K562 (cell line): ENCODE data around the gene CLCF1. TPM values are rescaled to one million over a fixed set of nuclear protein-coding genes. Genes with fewer than 3 reads are reported as not detected.

Experiments
- ATAC-seq: fragments of 200-7000 bp; cut with Tn5 transposase; 3 replicates; pipeline ENCODE4 v1.9.1; 2020; ENCODE audit warnings: moderate library complexity
- BruUV-seq: library from RNA; stranded (reverse); fragments of 400-500 nt; replicated peaks from 2 replicates; lab custom pipeline; 2021; lab: Mats Ljungman, UMichigan
- CTCF ChIA-PET: fragments of 300-600 bp; formaldehyde crosslinking; extraction: SDS; loops from one replicate; lab custom pipeline; 2021; ENCODE audit warnings: low intra/inter-chr PET ratio; lab: Yijun Ruan, JAX
- POLR2A ChIA-PET: fragments of 300-600, 350-650 bp; sonication (Branson Sonifier 250); formaldehyde crosslinking; extraction: SDS; loops from one replicate; lab custom pipeline; 2021; ENCODE audit warnings: antibody characterized with exemption, inconsistent platforms; lab: Yijun Ruan, JAX
- DNase-seq, 4 experiments: peaks; one replicate each; pipeline versions ENCODE4 v3.0.0 to v3.0.0-alpha.2; 2011 to 2018; ENCODE audit warnings: low spot score in 3 of 4, mixed read lengths in 3 of 4; ENCODE audit errors: extremely low read depth in 1 of 4
- FAIRE-seq: peaks from 2 replicates; lab custom pipeline; 2011; peaks lifted over from hg19 to GRCh38; lab: Jason Lieb, UNC
- H2AFZ ChIP-seq: 2 replicates; pipeline ENCODE4 v1.6.0; 2011; ENCODE audit warnings: low read depth, low read length, control low read depth, inconsistent platforms
- H3K27ac ChIP-seq: fragments of 200-600 bp; 3 replicates; pipeline ENCODE4 v1.8.0; 2011; ENCODE audit warnings: low read depth, mild to moderate bottlenecking, control low read depth, inconsistent platforms, low read length, moderate library complexity, mixed read lengths; ENCODE audit errors: extremely low read depth
- H3K27me3 ChIP-seq, 2 experiments: fragments of 300-600 bp in 1 of 2; 2 replicates in 1 of 2; 3 replicates in 1 of 2; pipeline versions ENCODE4 v1.6.0 to v1.8.0; 2011; ENCODE audit warnings: inconsistent platforms in 2 of 2, low read length in 2 of 2, mild to moderate bottlenecking in 1 of 2, mixed read lengths in 1 of 2, moderate library complexity in 1 of 2; ENCODE audit not compliant: control insufficient read depth in 2 of 2, insufficient read depth in 2 of 2
- H3K36me3 ChIP-seq: fragments of 300-600 bp; 3 replicates; pipeline ENCODE4 v1.8.0; 2011; ENCODE audit warnings: mild to moderate bottlenecking, low read length, inconsistent platforms; ENCODE audit not compliant: control insufficient read depth, insufficient read depth
- H3K4me1 ChIP-seq, 2 experiments: fragments of 200-600 bp in 1 of 2; replicated peaks in 1 of 2; 2 replicates in 1 of 2; 3 replicates in 1 of 2; pipeline versions ENCODE4 v1.5.1 to v1.8.0; 2011; ENCODE audit warnings: inconsistent platforms in 2 of 2, low read length in 2 of 2, mild to moderate bottlenecking in 1 of 2, mixed read lengths in 1 of 2, moderate library complexity in 1 of 2; ENCODE audit not compliant: control insufficient read depth in 2 of 2, insufficient read depth in 2 of 2
- H3K4me2 ChIP-seq: 2 replicates; pipeline ENCODE4 v1.6.1; 2011; ENCODE audit warnings: low read length, control low read depth, inconsistent platforms, mixed read lengths; ENCODE audit not compliant: insufficient read depth
- H3K4me3 ChIP-seq: fragments of 200-600 bp; sonication (generic), shearing (Covaris generic); 2 replicates; pipeline ENCODE4 v1.5.1; 2016; ENCODE audit warnings: control low read depth, inconsistent platforms
- H3K79me2 ChIP-seq: fragments of 200-600 bp; 3 replicates; pipeline ENCODE4 v1.8.0; 2011; ENCODE audit warnings: low read length, inconsistent platforms; ENCODE audit not compliant: control insufficient read depth, insufficient read depth
- H3K9ac ChIP-seq, 2 experiments: 2 replicates each; pipeline versions ENCODE4 v1.6.0 to v1.6.1; 2011; ENCODE audit warnings: low read depth in 2 of 2, low read length in 2 of 2, control low read depth in 1 of 2, inconsistent platforms in 1 of 2, mild to moderate bottlenecking in 1 of 2, mixed read lengths in 1 of 2; ENCODE audit not compliant: insufficient read depth in 1 of 2
- H3K9me1 ChIP-seq: one replicate; pipeline ENCODE4 v1.6.0; 2011; ENCODE audit warnings: inconsistent platforms, mild to moderate bottlenecking, low read length, moderate library complexity; ENCODE audit not compliant: control insufficient read depth, insufficient read depth
- H3K9me3 ChIP-seq: replicated peaks from 2 replicates; pipeline ENCODE4 v1.5.1; 2011; ENCODE audit warnings: low read depth, low read length, inconsistent platforms; ENCODE audit not compliant: control insufficient read depth, insufficient read depth
- H4K20me1 ChIP-seq: replicated peaks from 2 replicates; pipeline ENCODE4 v1.6.1; 2011; ENCODE audit warnings: low read length, inconsistent platforms, mixed read lengths; ENCODE audit not compliant: control insufficient read depth, insufficient read depth
- CTBP1 ChIP-seq: fragments of 450-650 bp; IDR thresholded peaks from 2 replicates; pipeline ENCODE4 v1.6.1; 2016; ENCODE audit warnings: borderline replicate concordance
- WGBS: fragments of 100-300 bp; shearing (Covaris generic); methylation state at CpG from one replicate; pipeline ENCODE4 v1.1.6; 2016; ENCODE audit warnings: low coverage, mixed read lengths; ENCODE audit not compliant: insufficient coverage; ENCODE audit errors: missing lambda C conversion rate; 5-methylcytosine and 5-hydroxymethylcytosine counted together
- in situ Hi-C: fragments of 300-500 bp; cut with MboI; formaldehyde crosslinking; loops from 4 replicates; pipeline ENCODE4 v1.15.0; 2018; ENCODE audit warnings: inconsistent platforms, mixed read lengths
- intact Hi-C: fragments of 100-400 bp; cut with micrococcal nuclease; formaldehyde crosslinking; loops from 2 replicates; pipeline ENCODE4 v1.14.2; 2022
- polyA plus RNA-seq, 8 experiments: library from polyadenylated mRNA; depleted of rRNA in 4 of 8; stranded (reverse) in 5 of 8; unstranded in 3 of 8; fragments of >200 nt; fragmentation: Nextera tagmentation in 2 of 8; fragmentation: Illumina TruSeq in 1 of 8; extraction: Ambion mirVana in 2 of 8; extraction: Trizol in 1 of 8; gene quantifications; 2 replicates each; pipeline versions ENCODE4 v1.2.1 to v1.2.3, GENCODE V29; 2011 to 2014; ENCODE audit warnings: inconsistent platforms in 1 of 8, missing spikeins in 1 of 8
- small RNA-seq: library from RNA; depleted of rRNA; stranded (forward); fragments of <200 nt; gene quantifications from one replicate; pipeline ENCODE3, GENCODE V24; 2014
- total RNA-seq, 7 experiments: library from RNA; depleted of rRNA in 6 of 7; stranded (reverse); fragments of >200 nt in 6 of 7; fragmentation: Illumina TruSeq in 2 of 7; extraction: Trizol in 2 of 7; gene quantifications; 2 replicates each; pipeline versions ENCODE4 v1.2.1 to v1.2.3, GENCODE V29; 2011 to 2021; ENCODE audit warnings: low replicate concordance in 1 of 7

CLCF1 gene
- total and polyA plus RNA-seq, 9 of the 15 experiments (the other 6 are each of a cell fraction or from before 2014, with no cell fraction given) = 0.49 to 5.8 (median 3.0) TPM

- no peak overlapping the region for H3K27ac ChIP-seq
- BruUV-seq = no TSS peak
- intact Hi-C loops = no loop called here
- H2AFZ ChIP-seq = no peak overlapping the region
- H3K4me2 ChIP-seq = no peak overlapping the region
- no peaks in the 10 kb centered on the region for H4K20me1 ChIP-seq
- H3K4me1 ChIP-seq = peaks cover 44 to 62% of the 10 kb centered on the region in 2 experiments
- no peaks in the 10 kb centered on the region for H3K27me3 ChIP-seq
- H3K9ac ChIP-seq = peak overlapping the region in 1 of 2 experiments; percentile 47; a peak in 2 of 4 replicates
- no peak for FAIRE-seq
- no peak for TF ChIP-seq CTBP1
- no peak for ATAC-seq
- CTCF ChIA-PET = no interaction called here
- DNase-seq = peak in 2 of 4 experiments; percentile 2 to 3
- no peaks in the 10 kb centered on the region for H3K36me3 ChIP-seq
- POLR2A ChIA-PET = interaction anchor here (0.6 to 3.5 kb wide), 7 partner anchors 8 to 431 kb away, joined by 3 to 10 read pairs (median 4); no protein-coding TSS in a partner anchor
- H3K79me2 ChIP-seq = peaks cover 6% of the 10 kb centered on the region; the same call in 1 of the 3 replicates
- no peaks in the 10 kb centered on the region for H3K9me3 ChIP-seq
- no peaks in the 10 kb centered on the region for H3K9me1 ChIP-seq
- H3K4me3 ChIP-seq = no peak overlapping the region
- 95% methylated on average over 2 of the region's 2 CpGs for WGBS
- in situ Hi-C loops = loop anchor here (5.0 kb wide), 1 partner anchor 37 kb away; no protein-coding TSS in a partner anchor
Measured at GRCh38 chr11:67314218-67314617, 59.2 kb downstream of the CLCF1 start.

Small RNAs within 50 kb of the gene (small RNA-seq; reads per million reads assigned to genes)
- gene RN7SKP239 (not detected), gene RNU6-1238P (not detected)

Other genes starting within 250 kb of the CLCF1 start
Only the 7 nearest of the 20 such genes appear.
- 53.6 and 56.2 TPM in 2 replicates for gene POLD4, start 20.1 kb downstream of the CLCF1 start, total RNA-seq (2014; rRNA removed)
- 8.3 and 9.9 TPM in 2 replicates for gene POLD4, start 20.1 kb downstream of the CLCF1 start, total RNA-seq (2014; rRNA removed; fragmentation: Illumina TruSeq; extraction: Trizol)
- gene POLD4, start 20.1 kb downstream of the CLCF1 start, total RNA-seq (2015; rRNA removed; fragmentation: Illumina TruSeq; extraction: Trizol) = 18.3 and 18.7 TPM in 2 replicates
- 32.7 and 42.1 TPM in 2 replicates for gene POLD4, start 20.1 kb downstream of the CLCF1 start, total RNA-seq (2021)
- gene POLD4, start 20.1 kb downstream of the CLCF1 start, polyA plus RNA-seq (2011; rRNA removed) = 39.4 and 42.2 TPM in 2 replicates
- gene POLD4, start 20.1 kb downstream of the CLCF1 start, polyA plus RNA-seq (2014; fragmentation: Illumina TruSeq; extraction: Trizol) = 10.6 and 25.7 TPM in 2 replicates
- 1 to 10 TPM; 5.8 to 6.1 TPM for gene POLD4, start 20.1 kb downstream of the CLCF1 start, polyA plus RNA-seq (2014; fragmentation: Nextera tagmentation; extraction: Ambion mirVana)
- 64.5 and 69.7 TPM in 2 replicates for gene POLD4, start 20.1 kb downstream of the CLCF1 start, polyA plus RNA-seq (2014; rRNA removed)
- gene RAD9A, start 18.4 kb upstream of the CLCF1 start, total RNA-seq (2014; rRNA removed) = 17.1 and 25.1 TPM in 2 replicates
- 5.7 and 6.7 TPM in 2 replicates for gene RAD9A, start 18.4 kb upstream of the CLCF1 start, total RNA-seq (2014; rRNA removed; fragmentation: Illumina TruSeq; extraction: Trizol)
- 15.3 and 16.1 TPM in 2 replicates for gene RAD9A, start 18.4 kb upstream of the CLCF1 start, total RNA-seq (2015; rRNA removed; fragmentation: Illumina TruSeq; extraction: Trizol)
- 33.3 and 41.2 TPM in 2 replicates for gene RAD9A, start 18.4 kb upstream of the CLCF1 start, total RNA-seq (2021)
- 16.0 and 30.7 TPM in 2 replicates for gene RAD9A, start 18.4 kb upstream of the CLCF1 start, polyA plus RNA-seq (2011; rRNA removed)
- 27.3 and 29.2 TPM in 2 replicates for gene RAD9A, start 18.4 kb upstream of the CLCF1 start, polyA plus RNA-seq (2014; fragmentation: Illumina TruSeq; extraction: Trizol)
- gene RAD9A, start 18.4 kb upstream of the CLCF1 start, polyA plus RNA-seq (2014; fragmentation: Nextera tagmentation; extraction: Ambion mirVana) = 1 to 10 TPM; 1.4 to 1.5 TPM
- 35.9 and 39.7 TPM in 2 replicates for gene RAD9A, start 18.4 kb upstream of the CLCF1 start, polyA plus RNA-seq (2014; rRNA removed)
- 228 and 302 TPM in 2 replicates for gene PPP1CA, start 28.3 kb upstream of the CLCF1 start, total RNA-seq (2014; rRNA removed)
- gene PPP1CA, start 28.3 kb upstream of the CLCF1 start, total RNA-seq (2014; rRNA removed; fragmentation: Illumina TruSeq; extraction: Trizol) = 104 and 122 TPM in 2 replicates
- gene PPP1CA, start 28.3 kb upstream of the CLCF1 start, total RNA-seq (2015; rRNA removed; fragmentation: Illumina TruSeq; extraction: Trizol) = 188 and 200 TPM in 2 replicates
- gene PPP1CA, start 28.3 kb upstream of the CLCF1 start, total RNA-seq (2021) = 235 and 242 TPM in 2 replicates
- 167 and 176 TPM in 2 replicates for gene PPP1CA, start 28.3 kb upstream of the CLCF1 start, polyA plus RNA-seq (2011; rRNA removed)
- 205 and 253 TPM in 2 replicates for gene PPP1CA, start 28.3 kb upstream of the CLCF1 start, polyA plus RNA-seq (2014; fragmentation: Illumina TruSeq; extraction: Trizol)
- 10 to 100 TPM; 18.2 to 51.4 TPM for gene PPP1CA, start 28.3 kb upstream of the CLCF1 start, polyA plus RNA-seq (2014; fragmentation: Nextera tagmentation; extraction: Ambion mirVana)
- gene PPP1CA, start 28.3 kb upstream of the CLCF1 start, polyA plus RNA-seq (2014; rRNA removed) = 191 and 208 TPM in 2 replicates
- gene TBC1D10C, start 30.5 kb upstream of the CLCF1 start, total RNA-seq (2014; rRNA removed) = 0.68 and 1.1 TPM in 2 replicates
- 0.22 and 0.26 TPM in 2 replicates for gene TBC1D10C, start 30.5 kb upstream of the CLCF1 start, total RNA-seq (2014; rRNA removed; fragmentation: Illumina TruSeq; extraction: Trizol)
- gene TBC1D10C, start 30.5 kb upstream of the CLCF1 start, total RNA-seq (2015; rRNA removed; fragmentation: Illumina TruSeq; extraction: Trizol) = 0.90 and 1.1 TPM in 2 replicates
- gene TBC1D10C, start 30.5 kb upstream of the CLCF1 start, total RNA-seq (2021) = 1.2 and 1.5 TPM in 2 replicates
- gene TBC1D10C, start 30.5 kb upstream of the CLCF1 start, polyA plus RNA-seq (2011; rRNA removed) = 0.95 and 1.1 TPM in 2 replicates
- 0.16 and 0.71 TPM in 2 replicates for gene TBC1D10C, start 30.5 kb upstream of the CLCF1 start, polyA plus RNA-seq (2014; fragmentation: Illumina TruSeq; extraction: Trizol)
- gene TBC1D10C, start 30.5 kb upstream of the CLCF1 start, polyA plus RNA-seq (2014; fragmentation: Nextera tagmentation; extraction: Ambion mirVana) = not detected
- 0.93 and 1.7 TPM in 2 replicates for gene TBC1D10C, start 30.5 kb upstream of the CLCF1 start, polyA plus RNA-seq (2014; rRNA removed)
- gene CARNS1, start 42.1 kb upstream of the CLCF1 start, total RNA-seq (2014; rRNA removed) = 0.12 and 0.18 TPM in 2 replicates
- not detected in 2 replicates for gene CARNS1, start 42.1 kb upstream of the CLCF1 start, total RNA-seq (2014; rRNA removed; fragmentation: Illumina TruSeq; extraction: Trizol)
- 0.04 TPM in 1 of 2 replicates, not detected in the other for gene CARNS1, start 42.1 kb upstream of the CLCF1 start, total RNA-seq (2015; rRNA removed; fragmentation: Illumina TruSeq; extraction: Trizol)
- gene CARNS1, start 42.1 kb upstream of the CLCF1 start, total RNA-seq (2021) = 0.07 and 0.13 TPM in 2 replicates
- gene CARNS1, start 42.1 kb upstream of the CLCF1 start, polyA plus RNA-seq (2011; rRNA removed) = 0.04 and 0.06 TPM in 2 replicates
- 0.06 and 0.07 TPM in 2 replicates for gene CARNS1, start 42.1 kb upstream of the CLCF1 start, polyA plus RNA-seq (2014; fragmentation: Illumina TruSeq; extraction: Trizol)
- under 1 TPM in 1 of 2 experiments, not detected in 1; 0.01 TPM for gene CARNS1, start 42.1 kb upstream of the CLCF1 start, polyA plus RNA-seq (2014; fragmentation: Nextera tagmentation; extraction: Ambion mirVana)
- gene CARNS1, start 42.1 kb upstream of the CLCF1 start, polyA plus RNA-seq (2014; rRNA removed) = 0.03 and 0.07 TPM in 2 replicates
- 115 and 132 TPM in 2 replicates for gene RPS6KB2, start 54.9 kb upstream of the CLCF1 start, total RNA-seq (2014; rRNA removed)
- gene RPS6KB2, start 54.9 kb upstream of the CLCF1 start, total RNA-seq (2014; rRNA removed; fragmentation: Illumina TruSeq; extraction: Trizol) = 23.8 and 33.6 TPM in 2 replicates
- gene RPS6KB2, start 54.9 kb upstream of the CLCF1 start, total RNA-seq (2015; rRNA removed; fragmentation: Illumina TruSeq; extraction: Trizol) = 73.0 and 74.5 TPM in 2 replicates
- 98.8 and 101 TPM in 2 replicates for gene RPS6KB2, start 54.9 kb upstream of the CLCF1 start, total RNA-seq (2021)
- gene RPS6KB2, start 54.9 kb upstream of the CLCF1 start, polyA plus RNA-seq (2011; rRNA removed) = 75.5 and 82.6 TPM in 2 replicates
- gene RPS6KB2, start 54.9 kb upstream of the CLCF1 start, polyA plus RNA-seq (2014; fragmentation: Illumina TruSeq; extraction: Trizol) = 84.2 and 101 TPM in 2 replicates
- gene RPS6KB2, start 54.9 kb upstream of the CLCF1 start, polyA plus RNA-seq (2014; fragmentation: Nextera tagmentation; extraction: Ambion mirVana) = 1 to 10 TPM in 1 of 2 experiments, under 1 TPM in 1; 0.42 to 3.1 TPM
- gene RPS6KB2, start 54.9 kb upstream of the CLCF1 start, polyA plus RNA-seq (2014; rRNA removed) = 122 and 132 TPM in 2 replicates
- gene PTPRCAP, start 64.1 kb upstream of the CLCF1 start, total RNA-seq (2014; rRNA removed) = 0.45 and 1.9 TPM in 2 replicates
- not detected in 2 replicates for gene PTPRCAP, start 64.1 kb upstream of the CLCF1 start, total RNA-seq (2014; rRNA removed; fragmentation: Illumina TruSeq; extraction: Trizol)
- 0.22 and 0.49 TPM in 2 replicates for gene PTPRCAP, start 64.1 kb upstream of the CLCF1 start, total RNA-seq (2015; rRNA removed; fragmentation: Illumina TruSeq; extraction: Trizol)
- gene PTPRCAP, start 64.1 kb upstream of the CLCF1 start, total RNA-seq (2021) = 1.1 and 1.5 TPM in 2 replicates
- 0.51 and 0.64 TPM in 2 replicates for gene PTPRCAP, start 64.1 kb upstream of the CLCF1 start, polyA plus RNA-seq (2011; rRNA removed)
- not detected in 2 replicates for gene PTPRCAP, start 64.1 kb upstream of the CLCF1 start, polyA plus RNA-seq (2014; fragmentation: Illumina TruSeq; extraction: Trizol)
- gene PTPRCAP, start 64.1 kb upstream of the CLCF1 start, polyA plus RNA-seq (2014; fragmentation: Nextera tagmentation; extraction: Ambion mirVana) = not detected
- gene PTPRCAP, start 64.1 kb upstream of the CLCF1 start, polyA plus RNA-seq (2014; rRNA removed) = 0.85 and 2.0 TPM in 2 replicates